KBM-7 (cell line): ENCODE data around the gene RAF1.
"Not testable (repeated sequence)": the region's sequence is repeated elsewhere in the genome, so short reads cannot be mapped to it uniquely, and the experiment has no call there.

Source experiments
- DNase-seq: peaks from one replicate; pipeline ENCODE4 v3.0.0-alpha.2; 2015
- in situ Hi-C: fragments of 300-500 bp; cut with MboI; formaldehyde crosslinking; loops from 2 replicates; pipeline ENCODE4 v1.14.3; 2020; ENCODE audit warnings: low sequenced_read_pairs, low pct_unique_long_range_greater_than_20kb, mixed read lengths

Gene RAF1

GRCh38 chr3:12543497-12543896 lies 120.4 kb downstream of the RAF1 start:
- DNase-seq, in situ Hi-C loops: not testable (repeated sequence)

GRCh38 chr3:12541625-12542024 lies 122.3 kb downstream of the RAF1 start:
- DNase-seq: no peak

GRCh38 chr3:12536423-12536822 lies 127.5 kb downstream of the RAF1 start:
- in situ Hi-C loops: no loop called here
- DNase-seq: no peak

More at GRCh38 chr3:12541625-12542024, 122.3 kb downstream of the RAF1 start:
- in situ Hi-C loops: no loop called here
